ENCODE results near the gene OR2A7.
"Not testable (repeated sequence)": the region's sequence is repeated elsewhere in the genome, so short reads cannot be mapped to it uniquely, and the experiment has no call there.

The OR2A7 gene

GRCh38 chr7:144275281-144275680 is 10.7 kb upstream of the OR2A7 start:
- H4K20me1 ChIP-seq (ENCODE audit: insufficient read depth, low read length); H3K9ac ChIP-seq (ENCODE audit: low read length); H2AFZ ChIP-seq (ENCODE audit: low read length); H3K9me3 ChIP-seq (replicated peaks; ENCODE audit: insufficient read depth, low read length); H3K36me3 ChIP-seq (replicated peaks; ENCODE audit: insufficient read depth, low read length); H3K4me3 ChIP-seq (ENCODE audit: low read length); H3F3A ChIP-seq (ENCODE audit: insufficient read depth, low read length); H3K27ac ChIP-seq (ENCODE audit: low read length); H3K27me3 ChIP-seq (replicated peaks; ENCODE audit: insufficient read depth, low read length); H3K4me2 ChIP-seq (ENCODE audit: low read depth, low read length); DNase-seq; H3K4me1 ChIP-seq (ENCODE audit: low read length); H3K9me2 ChIP-seq (replicated peaks; ENCODE audit: insufficient read depth, low read length); H3K79me2 ChIP-seq (ENCODE audit: low read length): not testable (repeated sequence)

GRCh38 chr7:144269188-144269587 is 4.6 kb upstream of the OR2A7 start, which contains the start of gene CTAGE8:
Gene CTAGE8 (minus strand): TSS chr7:144269288. CDS start chr7:144269250, 38 bp downstream.
- not testable (repeated sequence) for H3K9me3 ChIP-seq (replicated peaks; ENCODE audit: insufficient read depth, low read length); H3K4me2 ChIP-seq (ENCODE audit: low read depth, low read length); H2AFZ ChIP-seq (ENCODE audit: low read length); DNase-seq; H3K79me2 ChIP-seq (ENCODE audit: low read length); H3K4me1 ChIP-seq (ENCODE audit: low read length); H3K4me3 ChIP-seq (ENCODE audit: low read length); H4K20me1 ChIP-seq (ENCODE audit: insufficient read depth, low read length); H3F3A ChIP-seq (ENCODE audit: insufficient read depth, low read length); H3K9ac ChIP-seq (ENCODE audit: low read length); H3K9me2 ChIP-seq (replicated peaks; ENCODE audit: insufficient read depth, low read length); H3K27ac ChIP-seq (ENCODE audit: low read length); H3K27me3 ChIP-seq (replicated peaks; ENCODE audit: insufficient read depth, low read length); H3K36me3 ChIP-seq (replicated peaks; ENCODE audit: insufficient read depth, low read length)

GRCh38 chr7:144262128-144262527 is 2.5 kb downstream of the OR2A7 start:
- H3K4me2 ChIP-seq (ENCODE audit: low read depth, low read length); H3K9me2 ChIP-seq (replicated peaks; ENCODE audit: insufficient read depth, low read length); H3F3A ChIP-seq (ENCODE audit: insufficient read depth, low read length); DNase-seq; H3K9ac ChIP-seq (ENCODE audit: low read length); H3K79me2 ChIP-seq (ENCODE audit: low read length); H3K36me3 ChIP-seq (replicated peaks; ENCODE audit: insufficient read depth, low read length); H3K4me3 ChIP-seq (ENCODE audit: low read length); H3K9me3 ChIP-seq (replicated peaks; ENCODE audit: insufficient read depth, low read length); H3K27me3 ChIP-seq (replicated peaks; ENCODE audit: insufficient read depth, low read length); H4K20me1 ChIP-seq (ENCODE audit: insufficient read depth, low read length); H2AFZ ChIP-seq (ENCODE audit: low read length); H3K4me1 ChIP-seq (ENCODE audit: low read length); H3K27ac ChIP-seq (ENCODE audit: low read length): not testable (repeated sequence)

GRCh38 chr7:144259067-144259466 is 5.5 kb downstream of the OR2A7 start:
- H3K27me3 ChIP-seq (replicated peaks; ENCODE audit: insufficient read depth, low read length); H3K4me2 ChIP-seq (ENCODE audit: low read depth, low read length); DNase-seq; H3K4me3 ChIP-seq (ENCODE audit: low read length); H3K36me3 ChIP-seq (replicated peaks; ENCODE audit: insufficient read depth, low read length); H3F3A ChIP-seq (ENCODE audit: insufficient read depth, low read length); H3K9ac ChIP-seq (ENCODE audit: low read length); H2AFZ ChIP-seq (ENCODE audit: low read length); H3K4me1 ChIP-seq (ENCODE audit: low read length); H3K27ac ChIP-seq (ENCODE audit: low read length); H3K9me3 ChIP-seq (replicated peaks; ENCODE audit: insufficient read depth, low read length); H3K79me2 ChIP-seq (ENCODE audit: low read length); H4K20me1 ChIP-seq (ENCODE audit: insufficient read depth, low read length); H3K9me2 ChIP-seq (replicated peaks; ENCODE audit: insufficient read depth, low read length): not testable (repeated sequence)

- no peak overlapping the region for H3K27ac ChIP-seq (ENCODE audit: low read length)
- H3K79me2 ChIP-seq (ENCODE audit: low read length) = no peaks in the 10 kb centered on the region
- H3K4me2 ChIP-seq (ENCODE audit: low read depth, low read length) = no peak overlapping the region
- no peaks in the 10 kb centered on the region for H3F3A ChIP-seq (ENCODE audit: insufficient read depth, low read length)
- no peaks in the 10 kb centered on the region for H3K4me1 ChIP-seq (ENCODE audit: low read length)
- TF ChIP-seq EZH2phosphoT487 (IDR thresholded peaks at IDR 0.05; ENCODE audit: low read length) = no peak
- no peak for TF ChIP-seq EZH2 (optimal IDR thresholded peaks at IDR 0.05; ENCODE audit: low read depth, low read length)
- no peak for TF ChIP-seq CTCF (IDR thresholded peaks at IDR 0.05; ENCODE audit: low read length)
- no peak for DNase-seq
- H3K36me3 ChIP-seq (replicated peaks; ENCODE audit: insufficient read depth, low read length) = no peaks in the 10 kb centered on the region
- no peak overlapping the region for H2AFZ ChIP-seq (ENCODE audit: low read length)
- H3K27me3 ChIP-seq (replicated peaks; ENCODE audit: insufficient read depth, low read length) = no peaks in the 10 kb centered on the region
- no peaks in the 10 kb centered on the region for H4K20me1 ChIP-seq (ENCODE audit: insufficient read depth, low read length)
- no peaks in the 10 kb centered on the region for H3K9me2 ChIP-seq (replicated peaks; ENCODE audit: insufficient read depth, low read length)
- H3K9ac ChIP-seq (ENCODE audit: low read length) = no peak overlapping the region
- no peak overlapping the region for H3K4me3 ChIP-seq (ENCODE audit: low read length)
- no peaks in the 10 kb centered on the region for H3K9me3 ChIP-seq (replicated peaks; ENCODE audit: insufficient read depth, low read length)
Measured at GRCh38 chr7:144256112-144256511, 8.5 kb downstream of the OR2A7 start.
